ENCODE results near the gene NLGN2.

The NLGN2 gene

GRCh38 chr17:7466318-7466638 is 58.6 kb downstream of the NLGN2 start:
- Histone ChIP-seq H3K4me3 (ENCODE audit: low read length) (no peak overlapping the region), H3K4me1 (ENCODE audit: control insufficient read depth, insufficient read depth, low read length) (peaks cover under 1% of the 10 kb centered on the region), H3K36me3 (ENCODE audit: control insufficient read depth, insufficient read depth, low read length) (peaks cover 10% of the 10 kb centered on the region; the same call in 1 of the 2 replicates), H3K27me3 (ENCODE audit: control insufficient read depth, insufficient read depth, low read length) (no peaks in the 10 kb centered on the region), H3K27ac (ENCODE audit: low read length) (no peak overlapping the region), H3K9me3 (ENCODE audit: control insufficient read depth, insufficient read depth, low read length) (no peaks in the 10 kb centered on the region)
- DNase-seq (ENCODE audit: low read depth, low spot score): no peak
- no CpG with 5 or more reads among the region's 9 CpGs for WGBS (ENCODE audit: insufficient coverage, insufficient read length)

- no peak overlapping the region for H3K4me3 ChIP-seq (ENCODE audit: low read length)
- no peaks in the 10 kb centered on the region; the same call in 1 of the 2 replicates for H3K4me1 ChIP-seq (ENCODE audit: control insufficient read depth, insufficient read depth, low read length)
- no peaks in the 10 kb centered on the region for H3K27me3 ChIP-seq (ENCODE audit: control insufficient read depth, insufficient read depth, low read length)
- DNase-seq (ENCODE audit: low read depth, low spot score): no peak
- no peaks in the 10 kb centered on the region for H3K9me3 ChIP-seq (ENCODE audit: control insufficient read depth, insufficient read depth, low read length)
- H3K36me3 ChIP-seq (ENCODE audit: control insufficient read depth, insufficient read depth, low read length): peaks cover 10% of the 10 kb centered on the region; the same call in 1 of the 2 replicates
- no peak overlapping the region for H3K27ac ChIP-seq (ENCODE audit: low read length)
- no CpG with 5 or more reads among the region's 16 CpGs for WGBS (ENCODE audit: insufficient coverage, insufficient read length)
Observed at GRCh38 chr17:7466639-7467341, 59.1 kb downstream of the NLGN2 start.

- no peaks in the 10 kb centered on the region for H3K27me3 ChIP-seq (ENCODE audit: control insufficient read depth, insufficient read depth, low read length)
- H3K27ac ChIP-seq (ENCODE audit: low read length): no peak overlapping the region
- whole genome bisulfite sequencing (ENCODE audit: insufficient coverage, insufficient read length): no CpG with 5 or more reads among the region's 3 CpGs
- peaks cover 7% of the 10 kb centered on the region; the same call in 1 of the 2 replicates for H3K36me3 ChIP-seq (ENCODE audit: control insufficient read depth, insufficient read depth, low read length)
- no peaks in the 10 kb centered on the region for H3K4me1 ChIP-seq (ENCODE audit: control insufficient read depth, insufficient read depth, low read length)
- no peaks in the 10 kb centered on the region for H3K9me3 ChIP-seq (ENCODE audit: control insufficient read depth, insufficient read depth, low read length)
- no peak overlapping the region for H3K4me3 ChIP-seq (ENCODE audit: low read length)
- no peak for DNase-seq (ENCODE audit: low read depth, low spot score)
Observed at GRCh38 chr17:7467498-7467897, 59.9 kb downstream of the NLGN2 start.

GRCh38 chr17:7468290-7468689 is 60.6 kb downstream of the NLGN2 start:
- no peaks in the 10 kb centered on the region for H3K27me3 ChIP-seq (ENCODE audit: control insufficient read depth, insufficient read depth, low read length)
- no peaks in the 10 kb centered on the region for H3K4me1 ChIP-seq (ENCODE audit: control insufficient read depth, insufficient read depth, low read length)
- no CpG with 5 or more reads among the region's 11 CpGs for WGBS (ENCODE audit: insufficient coverage, insufficient read length)
- no peak for DNase-seq (ENCODE audit: low read depth, low spot score)
- 0 out of 2 replicates have a peak, but pooled peaks cover 4% of the 10 kb centered on the region for H3K36me3 ChIP-seq (ENCODE audit: control insufficient read depth, insufficient read depth, low read length)
- H3K27ac ChIP-seq (ENCODE audit: low read length): no peak overlapping the region
- H3K9me3 ChIP-seq (ENCODE audit: control insufficient read depth, insufficient read depth, low read length): no peaks in the 10 kb centered on the region
- no peak overlapping the region for H3K4me3 ChIP-seq (ENCODE audit: low read length)

- Histone ChIP-seq H3K27me3 (ENCODE audit: control insufficient read depth, insufficient read depth, low read length) (no peaks in the 10 kb centered on the region), H3K4me3 (ENCODE audit: low read length) (no peak overlapping the region), H3K36me3 (ENCODE audit: control insufficient read depth, insufficient read depth, low read length) (0 out of 2 replicates have a peak, but pooled peaks cover under 1% of the 10 kb centered on the region), H3K9me3 (ENCODE audit: control insufficient read depth, insufficient read depth, low read length) (no peaks in the 10 kb centered on the region), H3K4me1 (ENCODE audit: control insufficient read depth, insufficient read depth, low read length) (no peaks in the 10 kb centered on the region), H3K27ac (ENCODE audit: low read length) (no peak overlapping the region)
- WGBS (ENCODE audit: insufficient coverage, insufficient read length): no CpG with 5 or more reads among the region's 12 CpGs
- no peak for DNase-seq (ENCODE audit: low read depth, low spot score)
Observed at GRCh38 chr17:7468804-7469389, 61.3 kb downstream of the NLGN2 start.
